Measurements from ENCODE around the gene MTG2. TPM values are rescaled to one million over a fixed set of nuclear protein-coding genes. Genes with fewer than 3 reads are reported as not detected.

The MTG2 gene
- total and polyA plus RNA-seq, 11 donors: 20.7 to 40.7 (median 27.9) TPM

DNA sequence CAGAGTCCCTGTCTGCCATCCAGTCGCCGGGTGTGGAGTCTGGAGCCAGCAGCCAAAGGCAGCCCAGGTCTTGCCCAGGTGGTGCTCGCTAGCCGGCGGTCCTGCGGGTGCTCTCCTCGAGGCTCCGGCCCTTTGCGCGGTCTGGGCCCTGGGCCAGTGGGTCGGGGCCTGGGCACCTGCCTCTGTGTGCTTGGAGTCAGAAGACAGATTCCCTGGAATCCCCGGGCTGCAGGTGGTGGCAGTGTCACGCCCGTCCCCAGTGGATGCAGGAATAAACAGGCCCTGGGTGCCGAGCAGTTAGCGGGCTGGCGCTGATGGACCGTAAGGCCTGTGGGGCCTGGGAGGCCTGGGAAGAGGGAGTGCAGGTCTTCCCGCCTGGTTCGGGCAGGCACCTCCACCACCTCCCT, 33.9 kb upstream of the MTG2 start:
- TF ChIP-seq, protein P1, sequence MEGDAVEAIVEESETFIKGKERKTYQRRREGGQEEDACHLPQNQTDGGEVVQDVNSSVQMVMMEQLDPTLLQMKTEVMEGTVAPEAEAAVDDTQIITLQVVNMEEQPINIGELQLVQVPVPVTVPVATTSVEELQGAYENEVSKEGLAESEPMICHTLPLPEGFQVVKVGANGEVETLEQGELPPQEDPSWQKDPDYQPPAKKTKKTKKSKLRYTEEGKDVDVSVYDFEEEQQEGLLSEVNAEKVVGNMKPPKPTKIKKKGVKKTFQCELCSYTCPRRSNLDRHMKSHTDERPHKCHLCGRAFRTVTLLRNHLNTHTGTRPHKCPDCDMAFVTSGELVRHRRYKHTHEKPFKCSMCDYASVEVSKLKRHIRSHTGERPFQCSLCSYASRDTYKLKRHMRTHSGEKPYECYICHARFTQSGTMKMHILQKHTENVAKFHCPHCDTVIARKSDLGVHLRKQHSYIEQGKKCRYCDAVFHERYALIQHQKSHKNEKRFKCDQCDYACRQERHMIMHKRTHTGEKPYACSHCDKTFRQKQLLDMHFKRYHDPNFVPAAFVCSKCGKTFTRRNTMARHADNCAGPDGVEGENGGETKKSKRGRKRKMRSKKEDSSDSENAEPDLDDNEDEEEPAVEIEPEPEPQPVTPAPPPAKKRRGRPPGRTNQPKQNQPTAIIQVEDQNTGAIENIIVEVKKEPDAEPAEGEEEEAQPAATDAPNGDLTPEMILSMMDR (IDR thresholded peaks at IDR 0.05): no peak
- no peak for TF ChIP-seq POLR2A (IDR thresholded peaks at IDR 0.05)

DNA sequence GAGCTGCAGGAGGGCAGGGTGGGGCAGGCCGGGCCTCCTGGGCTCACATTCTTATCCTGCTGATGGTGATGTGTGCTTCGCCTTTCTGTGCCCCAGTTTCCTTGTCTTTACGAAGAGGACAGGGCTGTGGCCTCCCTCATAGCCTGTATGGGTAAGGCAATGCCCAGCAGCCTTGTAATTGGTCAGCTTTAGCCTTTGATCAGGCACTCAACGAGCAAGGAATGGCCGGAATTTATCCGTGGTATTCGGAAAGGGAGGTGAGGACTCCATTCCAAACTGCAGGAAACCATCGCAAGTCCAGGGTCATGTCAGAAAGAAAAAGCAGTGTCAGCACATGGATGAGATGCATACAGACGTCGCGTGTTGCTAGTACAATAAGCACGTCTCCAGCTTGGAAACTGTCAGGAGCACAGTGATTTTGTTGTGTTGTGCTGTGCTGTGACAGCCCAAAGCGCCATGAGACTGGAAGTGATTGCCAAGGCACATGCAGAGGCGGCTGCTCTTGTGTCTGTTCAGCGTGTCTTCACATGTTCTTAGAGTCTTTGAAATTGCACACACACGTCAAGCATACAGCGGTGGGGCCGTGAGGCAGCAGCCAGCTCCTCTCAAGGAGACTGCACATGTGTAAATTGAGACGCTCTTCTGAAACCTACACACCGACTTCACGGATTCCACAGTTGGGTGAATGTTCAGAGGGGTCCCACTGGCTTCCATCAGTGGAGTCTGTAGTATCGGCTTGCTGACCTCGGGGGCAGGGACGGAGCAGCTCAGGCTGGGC, 33.1 kb upstream of the MTG2 start:
- Histone ChIP-seq H3K4me3 (no peak overlapping the region), H3K36me3 (peaks cover 0 to 14% (median 3%) of the 10 kb centered on the region in 9 donors), H3K27me3 (no peaks in the 10 kb centered on the region), H3K9me3 (no peaks in the 10 kb centered on the region), H3K4me1 (peaks cover 0 to 41% (median 21%) of the 10 kb centered on the region in 12 donors), H3K27ac (peak overlapping the region in 1 of 12 donors; percentile 31)
- DNase-seq: no peak
- intact Hi-C loops (cut with DNase I): loop anchor here in 4 of 10 donors (5.0 to 10.0 kb wide), 4 partner anchors 33 to 235 kb away; partner anchors contain the start of genes MTG2 (in 1 of the 4), OSBPL2 (in 1 of the 4) and RPS21 (in 1 of the 4)
- TF ChIP-seq POLR2A (IDR thresholded peaks at IDR 0.05): no peak
- TF ChIP-seq, protein P1 (IDR thresholded peaks at IDR 0.05): no peak
- 67 to 69% (median 68%) methylated on average over 22 to 24 of the region's 24 CpGs for WGBS, 4 donors
- ATAC-seq: peak in 1 of 4 donors; percentile 19

More for the DNA sequence above, 33.9 kb upstream of the MTG2 start:
- Histone ChIP-seq H3K27me3 (no peaks in the 10 kb centered on the region), H3K36me3 (peaks cover 0 to 6% (median 0%) of the 10 kb centered on the region in 9 donors), H3K4me1 (peaks cover 0 to 46% (median 25%) of the 10 kb centered on the region in 12 donors), H3K4me3 (no peak overlapping the region), H3K27ac (peak overlapping the region in 2 of 12 donors; percentile 31 to 34), H3K9me3 (no peaks in the 10 kb centered on the region)
- 72 to 85% (median 80%) methylated on average over 17 to 20 of the region's 20 CpGs for WGBS, 4 donors
- no peak for ATAC-seq
- DNase-seq: no peak
- intact Hi-C loops (cut with DNase I): loop anchor here in 4 of 10 donors (5.0 to 10.0 kb wide), 4 partner anchors 33 to 236 kb away; partner anchors contain the start of genes MTG2 (in 1 of the 4), OSBPL2 (in 1 of the 4) and RPS21 (in 1 of the 4)

DNA sequence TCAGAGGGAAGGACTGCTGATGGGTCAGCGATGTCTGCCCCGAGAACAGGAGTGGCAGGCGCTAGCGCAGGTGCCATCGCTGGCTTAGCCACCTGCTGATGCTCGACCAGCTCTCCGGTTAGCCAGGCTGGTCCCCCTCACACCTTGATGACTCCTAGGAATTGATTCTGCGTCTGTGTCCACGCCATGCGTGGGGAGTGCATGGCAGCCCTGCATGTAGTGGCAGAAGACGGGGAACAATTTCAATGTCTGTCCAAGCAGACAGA, 32.6 kb upstream of the MTG2 start:
- Histone ChIP-seq H3K4me3 (no peak overlapping the region), H3K4me1 (peaks cover 0 to 36% (median 16%) of the 10 kb centered on the region in 12 donors), H3K27me3 (no peaks in the 10 kb centered on the region), H3K36me3 (peaks cover 0 to 19% (median 5%) of the 10 kb centered on the region in 9 donors), H3K27ac (no peak overlapping the region), H3K9me3 (no peaks in the 10 kb centered on the region)
- DNase-seq (no peak), ATAC-seq (no peak)
- intact Hi-C loops (cut with DNase I): no loop called here
- TF ChIP-seq, protein P1 (IDR thresholded peaks at IDR 0.05): no peak
- TF ChIP-seq POLR2A (IDR thresholded peaks at IDR 0.05): no peak
- 84 to 98% (median 95%) methylated on average over 9 to 11 of the region's 11 CpGs for WGBS, 4 donors

DNA sequence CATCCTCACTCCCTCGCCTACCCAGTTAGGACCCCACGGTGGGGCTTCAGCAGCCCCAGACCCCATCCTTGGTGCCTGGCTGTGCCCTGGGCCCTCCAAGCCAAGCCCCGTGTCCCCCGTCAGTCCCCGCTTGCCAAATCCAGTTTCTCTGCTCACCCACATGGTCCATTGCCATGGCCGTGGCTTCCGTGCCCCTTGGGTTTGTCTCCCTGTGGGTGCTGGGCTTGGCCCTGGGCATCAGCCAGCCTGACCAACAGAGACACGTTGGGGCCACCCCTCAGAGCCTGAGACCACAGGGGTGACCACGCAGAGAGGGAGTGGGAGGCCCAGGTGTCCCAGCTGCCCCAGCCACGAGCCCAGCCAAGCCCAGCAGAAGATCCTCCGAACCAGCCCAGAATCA, 31.6 kb upstream of the MTG2 start:
- Histone ChIP-seq H3K27me3 (no peaks in the 10 kb centered on the region), H3K27ac (no peak overlapping the region), H3K36me3 (peaks cover 0 to 20% (median 5%) of the 10 kb centered on the region in 9 donors), H3K4me1 (peaks cover 0 to 33% (median 9%) of the 10 kb centered on the region in 12 donors), H3K9me3 (no peaks in the 10 kb centered on the region), H3K4me3 (no peak overlapping the region)
- WGBS, 4 donors: 84 to 92% (median 90%) methylated on average over 11 of the region's 11 CpGs
- intact Hi-C loops (cut with DNase I): no loop called here
- TF ChIP-seq, protein P1 (IDR thresholded peaks at IDR 0.05): no peak
- TF ChIP-seq POLR2A (IDR thresholded peaks at IDR 0.05): no peak
- ATAC-seq (no peak), DNase-seq (no peak)
